DND-41 (cell line): Measurements from ENCODE around the gene LTO1.

Source experiments
- ATAC-seq: fragments of 200-7000 bp; cut with Tn5 transposase; 3 replicates; pipeline ENCODE4 v1.9.1; 2021; ENCODE audit warnings: low read depth; ENCODE audit not compliant: insufficient read depth
- DNase-seq: peaks from one replicate; pipeline ENCODE4 v3.0.0-alpha.2; 2020
- H2AFZ ChIP-seq: 2 replicates; pipeline ENCODE4 v1.6.0; 2012; ENCODE audit warnings: low read depth, low read length
- H3K27ac ChIP-seq: 2 replicates; pipeline ENCODE4 v1.5.1; 2012; ENCODE audit warnings: low read length, inconsistent platforms
- H3K27me3 ChIP-seq: fragments of 200-600 bp; sonication (generic); 2 replicates; pipeline ENCODE4 v1.6.0; 2012; ENCODE audit warnings: low read length, mild to moderate bottlenecking, inconsistent platforms; ENCODE audit not compliant: insufficient read depth, poor library complexity
- H3K36me3 ChIP-seq: 2 replicates; pipeline ENCODE4 v1.5.1; 2012; ENCODE audit warnings: low read length, inconsistent platforms; ENCODE audit not compliant: insufficient read depth
- H3K4me1 ChIP-seq: 2 replicates; pipeline ENCODE4 v1.5.1; 2012; ENCODE audit warnings: mild to moderate bottlenecking, low read length; ENCODE audit not compliant: insufficient read depth
- H3K4me2 ChIP-seq: 2 replicates; pipeline ENCODE4 v1.6.0; 2012; ENCODE audit warnings: mild to moderate bottlenecking, moderate library complexity, low read length, inconsistent platforms; ENCODE audit not compliant: insufficient read depth
- H3K4me3 ChIP-seq, 2 experiments: fragments of 200-600 bp in 1 of 2; shearing (Covaris generic) in 1 of 2; 2 replicates each; pipeline ENCODE4 v1.5.1; 2012 to 2016; ENCODE audit warnings: inconsistent platforms in 2 of 2, low read length in 2 of 2, mild to moderate bottlenecking in 2 of 2, low read depth in 1 of 2, moderate library complexity in 1 of 2
- H3K79me2 ChIP-seq: 2 replicates; pipeline ENCODE4 v1.6.0; 2012; ENCODE audit warnings: low read length, inconsistent platforms; ENCODE audit not compliant: insufficient read depth
- H3K9ac ChIP-seq: 2 replicates; pipeline ENCODE4 v1.6.0; 2012; ENCODE audit warnings: low read depth, mild to moderate bottlenecking, inconsistent platforms, low read length, moderate library complexity
- H3K9me3 ChIP-seq: 2 replicates; pipeline ENCODE4 v1.5.1; 2012; ENCODE audit warnings: low read length, moderate library complexity, mild to moderate bottlenecking, inconsistent platforms; ENCODE audit not compliant: insufficient read depth, severe bottlenecking
- H4K20me1 ChIP-seq: 2 replicates; pipeline ENCODE4 v1.6.0; 2012; ENCODE audit warnings: low read length; ENCODE audit not compliant: insufficient read depth
- EZH2 ChIP-seq: IDR thresholded peaks from 3 replicates; pipeline ENCODE4 v1.6.1; 2012; ENCODE audit warnings: borderline replicate concordance, low read depth, mild to moderate bottlenecking, moderate library complexity, low read length, inconsistent platforms; ENCODE audit not compliant: severe bottlenecking
- TF ChIP-seq, protein P1 (sequence below): IDR thresholded peaks from 2 replicates; pipeline ENCODE4 v1.5.1; 2012; ENCODE audit warnings: borderline replicate concordance, low read length, moderate library complexity, mild to moderate bottlenecking; ENCODE audit not compliant: poor library complexity, severe bottlenecking; ENCODE audit errors: extremely low read depth

LTO1 gene

GRCh38 chr11:69666752-69667536, 8.2 kb downstream of the LTO1 start:
- Histone ChIP-seq H4K20me1 (peaks cover 22% of the 10 kb centered on the region), H3K4me1 (peaks cover 6% of the 10 kb centered on the region; the same call in 1 of the 2 replicates), H3K4me3 (no peak overlapping the region), H3K27me3 (no peaks in the 10 kb centered on the region), H3K9me3 (no peaks in the 10 kb centered on the region), H3K27ac (no peak overlapping the region), H3K36me3 (peaks cover 63% of the 10 kb centered on the region), H3K79me2 (peaks cover 4% of the 10 kb centered on the region; the same call in 1 of the 2 replicates), H3K9ac (no peak overlapping the region), H3K4me2 (no peak overlapping the region), H2AFZ (no peak overlapping the region)
- DNase-seq (no peak), ATAC-seq (no peak)
- no peak for TF ChIP-seq EZH2
- TF ChIP-seq, protein P1, sequence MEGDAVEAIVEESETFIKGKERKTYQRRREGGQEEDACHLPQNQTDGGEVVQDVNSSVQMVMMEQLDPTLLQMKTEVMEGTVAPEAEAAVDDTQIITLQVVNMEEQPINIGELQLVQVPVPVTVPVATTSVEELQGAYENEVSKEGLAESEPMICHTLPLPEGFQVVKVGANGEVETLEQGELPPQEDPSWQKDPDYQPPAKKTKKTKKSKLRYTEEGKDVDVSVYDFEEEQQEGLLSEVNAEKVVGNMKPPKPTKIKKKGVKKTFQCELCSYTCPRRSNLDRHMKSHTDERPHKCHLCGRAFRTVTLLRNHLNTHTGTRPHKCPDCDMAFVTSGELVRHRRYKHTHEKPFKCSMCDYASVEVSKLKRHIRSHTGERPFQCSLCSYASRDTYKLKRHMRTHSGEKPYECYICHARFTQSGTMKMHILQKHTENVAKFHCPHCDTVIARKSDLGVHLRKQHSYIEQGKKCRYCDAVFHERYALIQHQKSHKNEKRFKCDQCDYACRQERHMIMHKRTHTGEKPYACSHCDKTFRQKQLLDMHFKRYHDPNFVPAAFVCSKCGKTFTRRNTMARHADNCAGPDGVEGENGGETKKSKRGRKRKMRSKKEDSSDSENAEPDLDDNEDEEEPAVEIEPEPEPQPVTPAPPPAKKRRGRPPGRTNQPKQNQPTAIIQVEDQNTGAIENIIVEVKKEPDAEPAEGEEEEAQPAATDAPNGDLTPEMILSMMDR = no peak

DNA sequence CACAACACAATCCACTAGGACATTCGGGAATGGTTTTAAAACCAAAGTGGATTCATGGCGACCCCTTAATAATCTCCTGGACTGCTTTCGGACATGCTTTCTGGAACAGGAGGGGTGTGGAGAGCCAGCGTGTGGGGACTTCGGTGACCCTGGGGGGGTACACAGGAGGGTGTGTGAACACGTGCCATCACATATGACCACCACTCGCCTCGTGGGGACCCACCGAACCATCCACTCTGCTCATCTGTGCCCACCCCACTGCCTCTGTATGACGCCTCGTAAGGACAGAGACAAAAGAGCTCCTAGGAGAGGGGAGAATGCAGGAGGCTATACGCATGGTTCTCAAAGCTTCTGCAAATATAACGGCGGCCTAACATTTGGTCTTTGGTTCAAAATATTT, 8.9 kb downstream of the LTO1 start:
- no peak overlapping the region for H3K4me2 ChIP-seq
- H3K4me1 ChIP-seq = peaks cover 6% of the 10 kb centered on the region; the same call in 1 of the 2 replicates
- no peaks in the 10 kb centered on the region for H3K9me3 ChIP-seq
- H3K79me2 ChIP-seq = peaks cover 4% of the 10 kb centered on the region; the same call in 1 of the 2 replicates
- no peak overlapping the region for H3K27ac ChIP-seq
- H3K36me3 ChIP-seq = peaks cover 56% of the 10 kb centered on the region
- ATAC-seq = no peak
- no peak overlapping the region for H2AFZ ChIP-seq
- no peak overlapping the region for H3K4me3 ChIP-seq
- H3K9ac ChIP-seq = no peak overlapping the region
- DNase-seq = no peak
- no peak for TF ChIP-seq EZH2
- TF ChIP-seq, protein P1 = no peak
- no peaks in the 10 kb centered on the region for H3K27me3 ChIP-seq
- peaks cover 22% of the 10 kb centered on the region for H4K20me1 ChIP-seq

DNA sequence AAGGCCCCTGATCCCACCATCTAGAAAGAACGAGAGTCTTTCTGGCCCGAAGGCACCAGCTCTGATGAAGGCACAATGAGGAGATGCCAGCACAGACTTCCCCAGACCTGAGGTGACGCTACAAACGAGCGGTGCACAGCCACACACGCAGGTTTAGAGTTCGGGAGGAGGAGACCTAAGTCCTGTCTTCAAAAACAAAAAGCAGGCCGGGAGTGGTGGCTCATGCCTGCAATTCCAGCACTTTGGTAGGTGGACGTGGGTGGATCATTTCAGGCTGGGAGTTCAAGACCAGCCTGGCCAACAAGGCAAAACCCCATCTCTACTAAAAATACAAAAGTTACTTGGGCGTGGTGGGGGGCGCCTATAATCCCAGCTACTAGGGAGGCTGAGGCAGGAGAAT, 9.5 kb downstream of the LTO1 start:
- H3K27ac ChIP-seq = no peak overlapping the region
- H3K9ac ChIP-seq = no peak overlapping the region
- peaks cover 52% of the 10 kb centered on the region for H3K36me3 ChIP-seq
- ATAC-seq = no peak
- DNase-seq = no peak
- no peak overlapping the region for H3K4me2 ChIP-seq
- H2AFZ ChIP-seq = no peak overlapping the region
- no peak for TF ChIP-seq EZH2
- TF ChIP-seq, protein P1 = no peak
- H4K20me1 ChIP-seq = peaks cover 21% of the 10 kb centered on the region
- peaks cover 4% of the 10 kb centered on the region; the same call in 1 of the 2 replicates for H3K79me2 ChIP-seq
- no peaks in the 10 kb centered on the region for H3K27me3 ChIP-seq
- no peaks in the 10 kb centered on the region for H3K9me3 ChIP-seq
- peaks cover 6% of the 10 kb centered on the region; the same call in 1 of the 2 replicates for H3K4me1 ChIP-seq
- H3K4me3 ChIP-seq = no peak overlapping the region
